Testis (tissue), 3 donors: ENCODE measurements around the gene SPPL2B. TPM values are rescaled to one million over a fixed set of nuclear protein-coding genes. Genes with fewer than 3 reads are reported as not detected.

Source experiments
- DNase-seq: peaks from one replicate; pipeline ENCODE4 v3.0.0-alpha.2; 2019
- H3K27ac ChIP-seq, 2 donors: fragments of 200-600 bp; sonication (generic); one replicate each; pipeline ENCODE4 v1.5.1; 2019
- H3K27me3 ChIP-seq: fragments of 200-600 bp; sonication (generic); one replicate; pipeline ENCODE4 v1.5.1; 2019
- H3K36me3 ChIP-seq: fragments of 200-600 bp; sonication (generic); one replicate; pipeline ENCODE4 v1.5.1; 2017; ENCODE audit warnings: low read depth; ENCODE audit errors: missing control alignments
- H3K4me1 ChIP-seq: fragments of 200-600 bp; sonication (generic); one replicate; pipeline ENCODE4 v1.5.1; 2019
- H3K4me3 ChIP-seq, 2 donors: fragments of 200-600 bp; sonication (generic); one replicate each; pipeline ENCODE4 v1.5.1; 2017 to 2019
- H3K9me3 ChIP-seq: fragments of 200-600 bp; sonication (generic); one replicate; pipeline ENCODE4 v1.5.1; 2017
- POLR2A ChIP-seq: fragments of 450-650 bp; IDR thresholded peaks from one replicate; pipeline ENCODE4 v1.6.1; 2017; ENCODE audit warnings: antibody characterized with exemption, mild to moderate bottlenecking, moderate library complexity
- WGBS, 2 donors: methylation state at CpG; one replicate each; pipeline ENCODE4 v1.1.5; 2018; 5-methylcytosine and 5-hydroxymethylcytosine counted together
- intact Hi-C: fragments of 100-400 bp; cut with DNase I; formaldehyde crosslinking; loops from one replicate; pipeline ENCODE4 v1.15.1; 2023; ENCODE audit warnings: low total_unique reads
- polyA plus RNA-seq: library from polyadenylated mRNA; stranded (reverse); fragments of 350-450 nt; fragmentation: Illumina TruSeq; extraction: RNeasy Lipid Tissue Mini Kit (QIAGEN cat#74804); gene quantifications from one replicate; pipeline ENCODE4 v1.2.3, GENCODE V29; 2014; ENCODE audit warnings: low read depth, low replicate concordance; ENCODE audit not compliant: insufficient read depth
- total RNA-seq, 2 donors: library from RNA; depleted of rRNA; stranded (reverse); fragments of >200 nt; gene quantifications; one replicate each; pipeline ENCODE4 v1.2.3, GENCODE V29; 2016
- TF ChIP-seq, protein P1 (sequence below), 3 experiments: fragments of 450-650 bp in 2 of 3; fragments of 200-600 bp in 1 of 3; sonication (generic) in 1 of 3; IDR thresholded peaks; one replicate each; pipeline ENCODE4 v1.5.1; 2016 to 2019; ENCODE audit warnings: antibody characterized with exemption in 3 of 3, mild to moderate bottlenecking in 2 of 3, moderate library complexity in 1 of 3

The SPPL2B gene
- total and polyA plus RNA-seq, 3 donors from 2014 or later: 132 to 215 (median 158) TPM

DNA sequence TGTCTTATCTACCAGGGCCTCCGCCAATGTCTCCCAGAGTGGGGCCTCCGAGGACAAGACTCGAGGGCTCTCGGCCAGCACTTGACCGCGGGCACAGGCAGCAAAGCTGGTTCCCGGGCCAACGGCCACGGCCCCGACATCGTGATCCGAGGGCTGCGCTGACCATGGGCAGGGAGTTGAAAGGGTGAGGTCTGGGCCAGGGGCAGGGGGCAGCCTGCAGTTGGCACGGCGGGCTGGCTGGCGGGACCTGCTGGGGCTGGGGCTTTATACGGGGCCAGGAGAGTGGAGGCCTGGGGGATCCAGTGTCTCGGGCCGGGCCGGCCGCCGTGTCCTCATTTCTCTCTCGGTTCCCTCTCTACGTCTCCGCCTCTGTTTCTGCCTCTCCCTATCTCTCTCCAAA is 10.7 kb upstream of the SPPL2B start:
- intact Hi-C loops: no loop called here
- 70 to 81% methylated on average over 14 to 25 of the region's 25 CpGs for WGBS, 2 donors
- Histone ChIP-seq H3K27me3 (no peaks in the 10 kb centered on the region), H3K9me3 (no peaks in the 10 kb centered on the region), H3K4me1 (peaks cover 4% of the 10 kb centered on the region), H3K36me3 (no peaks in the 10 kb centered on the region), H3K4me3 (no peak overlapping the region), H3K27ac (no peak overlapping the region)
- DNase-seq: no peak
- TF ChIP-seq, protein P1, sequence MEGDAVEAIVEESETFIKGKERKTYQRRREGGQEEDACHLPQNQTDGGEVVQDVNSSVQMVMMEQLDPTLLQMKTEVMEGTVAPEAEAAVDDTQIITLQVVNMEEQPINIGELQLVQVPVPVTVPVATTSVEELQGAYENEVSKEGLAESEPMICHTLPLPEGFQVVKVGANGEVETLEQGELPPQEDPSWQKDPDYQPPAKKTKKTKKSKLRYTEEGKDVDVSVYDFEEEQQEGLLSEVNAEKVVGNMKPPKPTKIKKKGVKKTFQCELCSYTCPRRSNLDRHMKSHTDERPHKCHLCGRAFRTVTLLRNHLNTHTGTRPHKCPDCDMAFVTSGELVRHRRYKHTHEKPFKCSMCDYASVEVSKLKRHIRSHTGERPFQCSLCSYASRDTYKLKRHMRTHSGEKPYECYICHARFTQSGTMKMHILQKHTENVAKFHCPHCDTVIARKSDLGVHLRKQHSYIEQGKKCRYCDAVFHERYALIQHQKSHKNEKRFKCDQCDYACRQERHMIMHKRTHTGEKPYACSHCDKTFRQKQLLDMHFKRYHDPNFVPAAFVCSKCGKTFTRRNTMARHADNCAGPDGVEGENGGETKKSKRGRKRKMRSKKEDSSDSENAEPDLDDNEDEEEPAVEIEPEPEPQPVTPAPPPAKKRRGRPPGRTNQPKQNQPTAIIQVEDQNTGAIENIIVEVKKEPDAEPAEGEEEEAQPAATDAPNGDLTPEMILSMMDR (IDR thresholded peaks at IDR 0.05): no peak
- no peak for TF ChIP-seq POLR2A

DNA sequence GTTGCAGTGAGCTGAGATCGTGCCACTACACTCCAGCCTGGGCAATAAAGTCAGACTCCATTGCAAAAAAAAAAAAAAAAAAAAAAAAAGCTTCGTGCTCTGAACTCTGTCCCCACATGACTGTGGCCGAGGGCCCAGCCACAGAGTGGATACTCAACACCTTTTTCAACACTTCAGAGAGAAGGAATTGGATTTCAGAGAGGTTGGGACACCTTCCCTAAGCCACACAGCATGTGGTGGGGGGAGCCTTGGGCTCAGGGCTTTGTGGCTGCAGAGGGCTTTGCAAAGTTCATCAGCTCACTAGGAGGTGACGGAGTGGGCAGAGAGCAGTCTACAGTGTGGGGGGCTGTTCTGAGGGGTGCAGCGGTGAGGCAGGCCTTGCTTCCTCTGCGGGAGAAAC is 9.6 kb upstream of the SPPL2B start:
- no peaks in the 10 kb centered on the region for H3K27me3 ChIP-seq
- intact Hi-C loops: no loop called here
- H3K9me3 ChIP-seq: no peaks in the 10 kb centered on the region
- WGBS, 2 donors: 87 to 89% methylated on average over 4 to 6 of the region's 6 CpGs
- H3K27ac ChIP-seq: no peak overlapping the region
- TF ChIP-seq POLR2A: no peak
- TF ChIP-seq, protein P1 (IDR thresholded peaks at IDR 0.05): no peak
- H3K36me3 ChIP-seq: no peaks in the 10 kb centered on the region
- DNase-seq: no peak
- no peak overlapping the region for H3K4me3 ChIP-seq
- peaks cover 4% of the 10 kb centered on the region for H3K4me1 ChIP-seq

GRCh38 chr19:2319551-2319950 is 8.9 kb upstream of the SPPL2B start:
- Histone ChIP-seq H3K4me3 (no peak overlapping the region), H3K27ac (no peak overlapping the region), H3K27me3 (no peaks in the 10 kb centered on the region), H3K36me3 (no peaks in the 10 kb centered on the region), H3K4me1 (peaks cover 4% of the 10 kb centered on the region), H3K9me3 (no peaks in the 10 kb centered on the region)
- no peak for DNase-seq
- intact Hi-C loops: no loop called here
- 91 to 93% methylated on average over 11 to 20 of the region's 20 CpGs for WGBS, 2 donors
- TF ChIP-seq POLR2A: no peak
- TF ChIP-seq, protein P1 (IDR thresholded peaks at IDR 0.05): no peak

DNA sequence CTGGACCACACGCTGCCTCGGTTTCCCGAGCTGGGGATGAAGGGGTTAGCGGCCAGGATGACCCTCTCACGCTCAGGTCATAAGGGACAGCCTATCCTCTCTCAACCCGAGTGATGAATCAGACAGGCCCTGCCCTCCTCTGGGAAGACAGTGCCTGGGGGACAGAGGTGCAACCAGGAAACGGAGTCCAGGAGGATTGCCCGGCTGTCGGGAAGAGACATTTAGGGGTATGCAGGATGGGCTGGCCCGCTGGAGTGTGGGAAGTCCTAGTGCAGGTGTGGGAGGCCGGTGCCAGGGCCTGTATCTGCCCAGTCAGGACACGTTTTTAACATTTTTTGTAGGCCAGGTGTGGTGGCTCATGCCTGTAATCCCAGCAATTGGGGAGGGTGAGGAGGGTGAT is 8.4 kb upstream of the SPPL2B start:
- H3K27ac ChIP-seq: no peak overlapping the region

DNA sequence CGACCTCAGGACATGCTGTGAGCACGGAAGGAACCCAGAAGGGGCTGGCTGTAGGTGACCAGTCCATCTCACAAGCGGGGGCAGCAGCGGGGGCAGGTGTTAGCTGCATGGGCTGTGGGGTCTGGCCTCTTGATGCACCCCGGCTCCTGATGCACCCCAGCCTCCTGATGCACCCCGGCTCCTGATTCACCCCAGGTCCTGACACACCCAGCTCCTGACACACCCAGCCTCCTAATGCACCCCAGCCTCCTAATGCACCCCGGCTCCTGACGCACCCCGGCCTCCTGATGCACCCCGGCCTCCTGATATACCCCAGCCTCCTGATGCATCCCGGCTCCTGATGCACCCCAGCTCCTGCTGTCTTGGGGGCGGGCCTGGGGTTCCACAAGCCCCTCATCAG is 7.5 kb upstream of the SPPL2B start:
- no peaks in the 10 kb centered on the region for H3K27me3 ChIP-seq

More for the DNA sequence above, 8.4 kb upstream of the SPPL2B start:
- Histone ChIP-seq H3K4me3 (no peak overlapping the region), H3K27me3 (no peaks in the 10 kb centered on the region), H3K4me1 (peaks cover 4% of the 10 kb centered on the region), H3K36me3 (no peaks in the 10 kb centered on the region), H3K9me3 (no peaks in the 10 kb centered on the region)
- intact Hi-C loops: no loop called here
- no peak for DNase-seq
- WGBS, 2 donors: 87 to 89% methylated on average over 6 to 12 of the region's 12 CpGs
- TF ChIP-seq, protein P1 (IDR thresholded peaks at IDR 0.05): no peak
- no peak for TF ChIP-seq POLR2A

More for the DNA sequence above, 7.5 kb upstream of the SPPL2B start:
- H3K4me1 ChIP-seq: peaks cover 4% of the 10 kb centered on the region
- no peaks in the 10 kb centered on the region for H3K9me3 ChIP-seq
- intact Hi-C loops: no loop called here
- H3K27ac ChIP-seq: no peak overlapping the region
- WGBS, 2 donors: 87 to 94% methylated on average over 10 to 12 of the region's 12 CpGs
- TF ChIP-seq, protein P1 (IDR thresholded peaks at IDR 0.05): no peak
- TF ChIP-seq POLR2A: no peak
- H3K4me3 ChIP-seq: no peak overlapping the region
- no peak for DNase-seq
- no peaks in the 10 kb centered on the region for H3K36me3 ChIP-seq
